MM.1S (cell line): ENCODE measurements around the gene SDC3.

Source experiments
- DNase-seq: peaks from one replicate; pipeline ENCODE4 v3.0.0-alpha.2; 2015
- H2AFZ ChIP-seq: fragments of 300-600 bp; sonication (generic); 2 replicates; pipeline ENCODE4 v1.6.0; 2016; ENCODE audit warnings: antibody characterized with exemption, low read length
- H3F3A ChIP-seq: fragments of 300-600 bp; sonication (generic); 2 replicates; pipeline ENCODE4 v1.6.1; 2016; ENCODE audit warnings: mild to moderate bottlenecking, antibody characterized with exemption, low read length, moderate library complexity, mixed read lengths; ENCODE audit not compliant: insufficient read depth
- H3K27ac ChIP-seq: fragments of 300-600 bp; sonication (generic); 2 replicates; pipeline ENCODE4 v1.5.1; 2016; ENCODE audit warnings: mild to moderate bottlenecking, low read length
- H3K27me3 ChIP-seq: fragments of 300-600 bp; sonication (generic); replicated peaks from 2 replicates; pipeline ENCODE4 v1.6.0; 2016; ENCODE audit warnings: low read length; ENCODE audit not compliant: insufficient read depth
- H3K36me3 ChIP-seq: fragments of 300-600 bp; sonication (generic); replicated peaks from 2 replicates; pipeline ENCODE4 v1.6.1; 2016; ENCODE audit warnings: mild to moderate bottlenecking, low read length, mixed read lengths; ENCODE audit not compliant: insufficient read depth
- H3K4me1 ChIP-seq: fragments of 300-600 bp; sonication (generic); 2 replicates; pipeline ENCODE4 v1.6.1; 2016; ENCODE audit warnings: low read length, mixed read lengths
- H3K4me2 ChIP-seq: fragments of 300-600 bp; sonication (generic); 2 replicates; pipeline ENCODE4 v1.6.0; 2016; ENCODE audit warnings: low read depth, low read length
- H3K4me3 ChIP-seq: fragments of 300-600 bp; sonication (generic); 2 replicates; pipeline ENCODE4 v1.5.1; 2016; ENCODE audit warnings: low read length, mixed read lengths
- H3K79me2 ChIP-seq: fragments of 300-600 bp; sonication (generic); 2 replicates; pipeline ENCODE4 v1.6.1; 2016; ENCODE audit warnings: mixed run types, low read length, mixed read lengths
- H3K9ac ChIP-seq: fragments of 300-600 bp; sonication (generic); 2 replicates; pipeline ENCODE4 v1.6.1; 2016; ENCODE audit warnings: low read length, mixed read lengths
- H3K9me2 ChIP-seq: fragments of 300-600 bp; sonication (generic); replicated peaks from 2 replicates; pipeline ENCODE4 v1.6.1; 2016; ENCODE audit warnings: mild to moderate bottlenecking, low read length, mixed read lengths; ENCODE audit not compliant: insufficient read depth
- H3K9me3 ChIP-seq: fragments of 300-600 bp; sonication (generic); replicated peaks from 2 replicates; pipeline ENCODE4 v1.6.1; 2016; ENCODE audit warnings: mild to moderate bottlenecking, low read length, mixed read lengths; ENCODE audit not compliant: insufficient read depth
- H4K20me1 ChIP-seq: fragments of 300-600 bp; sonication (generic); 2 replicates; pipeline ENCODE4 v1.6.1; 2016; ENCODE audit warnings: mild to moderate bottlenecking, low read length, moderate library complexity, mixed read lengths; ENCODE audit not compliant: insufficient read depth
- CTCF ChIP-seq: fragments of 300-600 bp; sonication (generic); IDR thresholded peaks from 2 replicates; pipeline ENCODE4 v1.5.1; 2016; ENCODE audit warnings: antibody characterized with exemption, low read length, mixed read lengths
- EZH2 ChIP-seq: fragments of 300-600 bp; sonication (generic); optimal IDR thresholded peaks from 2 replicates; pipeline ENCODE3; 2017; ENCODE audit warnings: low read depth, mild to moderate bottlenecking, antibody characterized with exemption, low read length, mixed read lengths
- EZH2phosphoT487 ChIP-seq: fragments of 300-600 bp; sonication (generic); IDR thresholded peaks from 2 replicates; pipeline ENCODE4 v1.6.1; 2018; ENCODE audit warnings: antibody characterized with exemption, low read length

SDC3 gene

DNA sequence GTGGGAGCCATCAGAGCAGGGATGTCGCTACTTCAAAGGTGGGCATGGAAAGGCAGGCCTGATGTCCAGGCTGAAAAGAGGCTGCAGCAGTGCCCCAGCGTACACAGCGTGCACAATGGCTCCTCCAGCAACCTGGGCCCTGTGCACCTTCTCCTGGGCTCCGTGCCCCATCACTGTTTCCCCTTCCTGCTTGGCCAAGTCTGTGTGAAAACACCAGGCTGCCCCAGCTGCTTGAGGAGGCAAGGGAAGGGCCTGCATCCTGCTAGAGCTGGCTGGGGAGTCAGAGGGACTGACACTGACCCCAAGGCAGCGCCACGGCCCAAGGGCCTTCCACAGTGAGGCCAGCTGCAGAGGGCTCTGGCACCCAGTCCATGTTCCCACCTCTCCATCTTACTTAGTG is 33.4 kb downstream of the SDC3 start:
- TF ChIP-seq EZH2phosphoT487 = no peak
- no peak for TF ChIP-seq EZH2
- TF ChIP-seq CTCF = no peak
- H3K27ac ChIP-seq = no peak overlapping the region
- H3K4me3 ChIP-seq = no peak overlapping the region
- H3K4me2 ChIP-seq = no peak overlapping the region
- DNase-seq = no peak
- H2AFZ ChIP-seq = no peak overlapping the region
- H3K36me3 ChIP-seq = no peaks in the 10 kb centered on the region
- H3K79me2 ChIP-seq = no peaks in the 10 kb centered on the region
- no peaks in the 10 kb centered on the region for H3F3A ChIP-seq
- H4K20me1 ChIP-seq = no peaks in the 10 kb centered on the region
- no peaks in the 10 kb centered on the region for H3K4me1 ChIP-seq
- no peaks in the 10 kb centered on the region for H3K9me3 ChIP-seq
- no peaks in the 10 kb centered on the region for H3K9me2 ChIP-seq
- H3K27me3 ChIP-seq = peaks cover 56% of the 10 kb centered on the region
- no peak overlapping the region for H3K9ac ChIP-seq

GRCh38 chr1:30874176-30874575 is 34.4 kb downstream of the SDC3 start:
- Histone ChIP-seq H3K4me1 (no peaks in the 10 kb centered on the region), H3K27ac (no peak overlapping the region), H3K36me3 (no peaks in the 10 kb centered on the region), H3K4me3 (no peak overlapping the region), H3K9me2 (no peaks in the 10 kb centered on the region), H3K9me3 (no peaks in the 10 kb centered on the region), H4K20me1 (no peaks in the 10 kb centered on the region), H3K79me2 (no peaks in the 10 kb centered on the region), H3K9ac (no peak overlapping the region), H3K27me3 (peaks cover 47% of the 10 kb centered on the region), H3K4me2 (no peak overlapping the region), H3F3A (no peaks in the 10 kb centered on the region), H2AFZ (no peak overlapping the region)
- no peak for DNase-seq
- TF ChIP-seq EZH2 = no peak
- no peak for TF ChIP-seq CTCF
- TF ChIP-seq EZH2phosphoT487 = no peak

DNA sequence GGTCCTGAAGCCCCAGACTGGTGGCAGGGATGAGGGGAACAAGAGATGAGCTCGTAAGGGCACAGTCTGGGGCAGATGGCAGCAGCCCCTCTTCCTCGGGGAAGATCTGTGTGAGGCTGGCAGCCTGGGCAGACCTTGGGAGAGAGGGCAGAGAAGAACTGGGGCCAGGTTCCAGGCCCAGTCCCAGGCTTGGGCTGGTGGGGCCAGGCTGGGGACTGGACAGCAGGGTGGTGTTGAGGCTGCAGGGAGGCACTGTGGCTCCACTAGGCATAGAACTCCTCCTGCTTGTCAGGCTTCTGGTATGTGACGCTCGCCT is 35.7 kb downstream of the SDC3 start:
- no peak for TF ChIP-seq EZH2
- no peak for TF ChIP-seq CTCF
- TF ChIP-seq EZH2phosphoT487 = no peak
- Histone ChIP-seq H3K36me3 (no peaks in the 10 kb centered on the region), H2AFZ (no peak overlapping the region), H3K27ac (no peak overlapping the region), H3K27me3 (peaks cover 35% of the 10 kb centered on the region), H3K4me2 (no peak overlapping the region), H3K9me3 (no peaks in the 10 kb centered on the region), H3K4me3 (no peak overlapping the region), H3K4me1 (no peaks in the 10 kb centered on the region), H3K9ac (no peak overlapping the region), H3K9me2 (no peaks in the 10 kb centered on the region), H3F3A (no peaks in the 10 kb centered on the region), H4K20me1 (no peaks in the 10 kb centered on the region), H3K79me2 (no peaks in the 10 kb centered on the region)
- DNase-seq = no peak
